BLaER1 treated with 17β-estradiol and CSF1 and Interleukin-3, amounts not matched to agents 10 nM and 100 nM (cell line): Measurements from ENCODE around the gene SORBS1.
A peak's percentile ranks its signal among the peaks of the same experiment; 100 is the strongest.
"Not testable (repeated sequence)": the region's sequence is repeated elsewhere in the genome, so short reads cannot be mapped to it uniquely, and the experiment has no call there.

Experiments
- H3K27ac ChIP-seq, 11 experiments: shearing (Covaris generic); formaldehyde crosslinking; 2 replicates each; pipeline ENCODE4 v1.8.1; 2022
- H3K27me3 ChIP-seq, 11 experiments: shearing (Covaris generic); formaldehyde crosslinking; 2 replicates each; pipeline ENCODE4 v1.8.1; 2022
- H3K36me3 ChIP-seq, 11 experiments: shearing (Covaris generic); formaldehyde crosslinking; 2 replicates each; pipeline ENCODE4 v1.8.1; 2022
- H3K4me1 ChIP-seq, 10 experiments: shearing (Covaris generic); formaldehyde crosslinking; 2 replicates each; pipeline ENCODE4 v1.8.1; 2022
- H3K4me2 ChIP-seq, 11 experiments: shearing (Covaris generic); formaldehyde crosslinking; 2 replicates each; pipeline ENCODE4 v1.8.1; 2022
- H3K4me3 ChIP-seq, 10 experiments: shearing (Covaris generic); formaldehyde crosslinking; 2 replicates each; pipeline ENCODE4 v1.8.1; 2022
- H3K9ac ChIP-seq, 11 experiments: shearing (Covaris generic); formaldehyde crosslinking; 2 replicates each; pipeline ENCODE4 v1.8.1; 2022
- H3K9me3 ChIP-seq, 11 experiments: shearing (Covaris generic); formaldehyde crosslinking; replicated peaks in 1 of 11; 2 replicates each; pipeline ENCODE4 v1.8.1; 2022
- H4K20me1 ChIP-seq, 11 experiments: shearing (Covaris generic); formaldehyde crosslinking; 2 replicates each; pipeline ENCODE4 v1.8.1; 2022
- Cebpa-rat ChIP-seq, 11 experiments: shearing (Covaris generic); IDR thresholded peaks; 2 replicates each; pipeline ENCODE4 v1.8.1; 2022

SORBS1 gene

DNA sequence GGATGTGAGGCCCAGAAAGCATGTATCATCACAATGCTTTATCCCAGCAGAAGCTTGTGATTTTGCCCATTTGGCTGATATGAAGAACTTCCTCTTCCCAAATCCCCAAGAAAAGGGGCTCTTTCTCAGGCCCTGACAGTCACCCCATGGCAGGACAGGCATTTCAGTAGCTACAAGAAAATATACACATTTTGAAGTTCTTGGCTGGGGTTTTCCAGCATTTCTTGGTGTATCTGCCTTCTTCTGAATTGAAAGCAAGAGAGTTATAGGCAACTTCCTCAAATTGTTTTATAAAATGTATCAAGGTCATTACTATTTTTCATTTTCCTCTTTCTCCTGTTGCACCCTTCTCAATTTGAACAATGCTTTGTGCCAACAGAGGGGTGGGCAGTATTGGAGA, 207.1 kb downstream of the SORBS1 start:
- Histone ChIP-seq H3K9ac (no peak overlapping the region; a peak in 1 of 22 replicates), H4K20me1 (peaks cover 0 to 18% (median 0%) of the 10 kb centered on the region in 11 experiments; a peak in 3 of 22 replicates), H3K27ac (no peak overlapping the region), H3K4me3 (no peak overlapping the region), H3K4me2 (peak overlapping the region in 1 of 11 experiments; percentile 40; a peak in 1 of 22 replicates), H3K27me3 (no peaks in the 10 kb centered on the region), H3K4me1 (peaks cover 0 to 10% (median 0%) of the 10 kb centered on the region in 10 experiments; a peak in 1 of 20 replicates), H3K36me3 (peaks cover 0 to 100% (median 83%) of the 10 kb centered on the region in 11 experiments; a peak in 15 of 22 replicates), H3K9me3 (no peaks in the 10 kb centered on the region)
- no peak for TF ChIP-seq Cebpa-rat (IDR thresholded peaks at IDR 0.05)

DNA sequence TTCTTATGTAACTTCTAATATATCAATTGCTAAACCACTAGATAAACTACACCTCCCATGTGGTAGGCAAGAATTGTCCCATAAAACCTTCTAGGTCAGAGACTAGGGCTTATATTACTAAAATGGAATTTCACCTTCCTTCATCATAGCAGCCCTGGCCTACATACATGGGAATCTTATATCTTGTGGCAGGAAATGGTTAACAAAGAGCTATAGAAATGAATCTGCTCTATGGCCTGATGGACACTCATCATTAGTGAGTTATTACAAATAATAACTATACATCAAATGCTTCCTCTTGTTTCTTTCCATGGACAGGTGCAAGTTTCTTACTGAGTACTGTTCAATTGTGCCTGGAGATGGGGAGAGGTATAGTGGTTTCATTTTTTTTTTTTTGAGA, 208.0 kb downstream of the SORBS1 start:
- Histone ChIP-seq H3K4me1 (peaks cover 0 to 10% (median 0%) of the 10 kb centered on the region in 10 experiments; a peak in 1 of 20 replicates), H3K4me3 (no peak overlapping the region), H4K20me1 (peaks cover 0 to 18% (median 0%) of the 10 kb centered on the region in 11 experiments; a peak in 3 of 22 replicates), H3K27ac (no peak overlapping the region), H3K27me3 (no peaks in the 10 kb centered on the region), H3K4me2 (no peak overlapping the region), H3K9ac (no peak overlapping the region), H3K36me3 (peaks cover 0 to 100% (median 82%) of the 10 kb centered on the region in 11 experiments; a peak in 15 of 22 replicates), H3K9me3 (no peaks in the 10 kb centered on the region)
- no peak for TF ChIP-seq Cebpa-rat (IDR thresholded peaks at IDR 0.05)

DNA sequence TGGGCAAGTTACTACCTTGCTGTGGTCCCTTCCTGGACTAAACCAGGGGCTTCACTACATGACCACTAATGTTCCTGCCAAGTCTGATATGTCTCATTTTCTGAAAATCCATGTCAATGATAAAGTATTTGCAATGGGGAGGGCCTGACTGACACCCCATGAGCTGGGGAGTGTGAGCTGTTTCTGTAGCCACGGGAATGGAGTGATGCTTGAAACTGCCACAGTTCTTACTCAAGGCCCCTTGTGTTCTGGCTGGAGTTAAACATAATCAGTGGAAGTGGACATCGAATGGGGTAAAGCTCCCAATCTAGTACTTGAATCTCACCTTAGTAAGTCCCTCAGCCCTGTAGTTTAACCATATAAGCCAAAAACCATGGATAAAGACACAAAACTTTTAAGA, 208.5 kb downstream of the SORBS1 start:
- no peak overlapping the region for H3K9ac ChIP-seq
- H3K4me2 ChIP-seq: no peak overlapping the region
- H3K4me1 ChIP-seq: peaks cover 0 to 10% (median 0%) of the 10 kb centered on the region in 10 experiments; a peak in 1 of 20 replicates
- H3K4me3 ChIP-seq: no peak overlapping the region
- H3K27me3 ChIP-seq: no peaks in the 10 kb centered on the region
- TF ChIP-seq Cebpa-rat (IDR thresholded peaks at IDR 0.05): no peak
- no peak overlapping the region for H3K27ac ChIP-seq
- H3K9me3 ChIP-seq: no peaks in the 10 kb centered on the region
- H3K36me3 ChIP-seq: peaks cover 0 to 100% (median 82%) of the 10 kb centered on the region in 11 experiments; a peak in 15 of 22 replicates
- H4K20me1 ChIP-seq: peaks cover 0 to 18% (median 0%) of the 10 kb centered on the region in 11 experiments; a peak in 3 of 22 replicates

DNA sequence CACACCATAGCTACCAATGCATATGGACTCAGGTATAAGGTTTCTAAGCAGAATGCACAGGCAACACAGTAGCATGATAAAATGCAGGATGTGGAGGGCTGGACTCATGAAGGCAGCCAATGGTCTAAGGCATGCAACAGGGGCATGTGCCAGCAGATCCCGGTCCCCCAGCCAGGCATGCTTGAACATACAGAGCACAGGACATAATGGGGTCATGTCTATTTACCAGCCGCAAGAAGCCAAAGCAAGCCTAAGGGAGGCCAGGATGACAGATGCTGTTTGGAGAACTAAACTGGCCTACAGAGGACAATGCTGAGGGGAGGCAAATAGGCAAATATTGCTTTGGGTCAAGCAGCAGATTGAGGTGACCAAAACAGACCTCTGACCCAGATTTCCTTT, 210.3 kb downstream of the SORBS1 start:
- H3K9ac ChIP-seq: no peak overlapping the region
- peaks cover 0 to 100% (median 76%) of the 10 kb centered on the region in 11 experiments; a peak in 15 of 22 replicates for H3K36me3 ChIP-seq
- peaks cover 0 to 10% (median 0%) of the 10 kb centered on the region in 10 experiments; a peak in 4 of 20 replicates for H3K4me1 ChIP-seq
- H3K27me3 ChIP-seq: no peaks in the 10 kb centered on the region
- no peak overlapping the region for H3K27ac ChIP-seq
- no peak overlapping the region for H3K4me3 ChIP-seq
- H3K9me3 ChIP-seq: no peaks in the 10 kb centered on the region
- no peak for TF ChIP-seq Cebpa-rat (IDR thresholded peaks at IDR 0.05)
- H3K4me2 ChIP-seq: no peak overlapping the region
- peaks cover 0 to 14% (median 0%) of the 10 kb centered on the region in 11 experiments; a peak in 3 of 22 replicates for H4K20me1 ChIP-seq

DNA sequence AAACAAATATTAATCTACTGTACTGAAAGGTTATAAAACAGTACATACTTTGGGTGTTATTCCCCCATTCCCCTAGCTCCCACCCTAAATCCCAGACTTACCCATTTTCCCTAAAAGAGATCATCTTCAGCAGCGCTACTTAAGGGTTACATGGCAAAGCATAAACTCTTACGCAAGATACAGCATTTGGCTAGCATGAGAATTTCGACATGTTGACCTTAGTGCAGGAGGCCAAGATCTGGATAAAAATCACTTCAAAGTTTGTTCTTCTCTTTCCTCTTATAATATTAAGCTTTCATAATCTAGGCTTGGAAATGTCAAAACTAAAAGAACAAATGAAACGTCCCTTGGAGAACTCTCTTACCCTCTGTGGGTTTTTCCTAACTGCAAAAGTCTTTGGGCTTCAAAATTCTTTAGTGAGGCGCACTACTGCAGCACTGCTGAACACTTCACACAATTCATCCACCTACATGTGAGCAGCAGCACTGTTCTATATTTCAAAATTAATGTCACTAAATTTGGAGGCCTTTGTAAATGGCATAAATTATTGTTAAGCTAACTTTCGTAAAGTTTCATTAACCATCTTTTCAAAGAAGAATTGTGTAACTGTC, 210.8 kb downstream of the SORBS1 start:
- no peak overlapping the region for H3K4me2 ChIP-seq
- H3K27ac ChIP-seq: no peak overlapping the region
- H3K36me3 ChIP-seq: peaks cover 0 to 100% (median 76%) of the 10 kb centered on the region in 11 experiments; a peak in 15 of 22 replicates
- H3K4me3 ChIP-seq: no peak overlapping the region
- peaks cover 0 to 14% (median 0%) of the 10 kb centered on the region in 11 experiments; a peak in 2 of 22 replicates for H4K20me1 ChIP-seq
- peak in 3 of 11 experiments; percentile 19 to 59 (median 31); a peak in 2 of 22 replicates for TF ChIP-seq Cebpa-rat (IDR thresholded peaks at IDR 0.05)
- peaks cover 0 to 10% (median 0%) of the 10 kb centered on the region in 10 experiments; a peak in 4 of 20 replicates for H3K4me1 ChIP-seq
- no peaks in the 10 kb centered on the region for H3K27me3 ChIP-seq
- no peak overlapping the region for H3K9ac ChIP-seq
- H3K9me3 ChIP-seq: no peaks in the 10 kb centered on the region

DNA sequence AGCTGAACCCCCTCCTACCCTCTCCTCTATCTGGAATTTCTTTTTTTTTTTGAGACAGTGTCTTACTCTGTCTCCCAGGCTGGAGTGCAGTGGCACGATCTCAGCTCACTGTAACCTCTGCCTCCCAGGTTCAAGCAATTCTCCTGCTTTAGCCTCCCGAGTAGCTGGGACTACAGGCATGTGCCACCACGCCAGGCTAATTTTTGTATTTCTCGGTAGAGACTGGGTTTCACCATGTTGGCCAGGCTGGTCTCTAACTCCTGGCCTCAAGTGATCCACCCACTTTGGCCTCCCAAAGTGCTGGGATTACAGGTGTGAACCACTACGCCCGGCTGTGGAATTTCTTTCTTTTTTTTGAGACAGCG, 213.8 kb downstream of the SORBS1 start:
- H3K4me1 ChIP-seq, H3K4me3 ChIP-seq, H3K9me3 ChIP-seq, H3K27ac ChIP-seq, H3K9ac ChIP-seq, H3K27me3 ChIP-seq, H3K4me2 ChIP-seq: not testable (repeated sequence)
- Histone ChIP-seq H4K20me1 (peaks cover 0 to 11% (median 0%) of the 10 kb centered on the region in 11 experiments; a peak in 2 of 22 replicates), H3K36me3 (peaks cover 0 to 100% (median 56%) of the 10 kb centered on the region in 11 experiments; a peak in 15 of 22 replicates)

DNA sequence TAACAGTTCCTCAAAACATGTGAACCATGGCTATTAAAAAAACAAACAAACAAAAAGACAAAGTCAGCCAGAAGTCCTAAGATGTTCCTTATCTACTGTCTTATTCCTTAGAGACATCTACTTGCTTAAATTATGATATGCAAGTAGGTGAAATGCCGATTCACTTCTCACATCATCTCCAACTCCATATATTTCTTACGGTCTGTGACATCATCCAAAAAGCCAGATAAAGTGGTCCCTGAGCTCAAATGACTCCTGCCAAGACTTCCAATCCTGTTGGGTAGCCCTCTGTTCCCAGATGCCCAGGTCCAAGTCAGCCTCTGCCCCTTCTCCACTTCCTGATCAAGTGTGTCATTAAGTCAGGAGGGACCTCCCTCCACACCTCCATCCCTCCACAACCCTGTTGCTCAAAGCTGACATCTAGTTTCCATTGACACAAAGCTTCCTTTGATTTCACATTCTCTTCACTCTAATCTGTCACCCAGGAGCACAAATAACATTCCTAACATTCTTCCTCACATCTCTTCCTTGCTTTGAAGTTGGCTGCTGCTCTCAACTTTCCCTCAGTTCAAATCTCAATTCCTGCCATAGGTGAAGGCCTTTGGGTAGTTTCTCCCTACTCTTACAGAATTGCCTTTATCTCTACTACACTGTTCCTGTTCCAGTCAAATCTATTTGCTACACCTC, 214.3 kb downstream of the SORBS1 start:
- peaks cover 0 to 10% (median 0%) of the 10 kb centered on the region in 11 experiments; a peak in 2 of 22 replicates for H4K20me1 ChIP-seq
- H3K4me2 ChIP-seq: no peak overlapping the region
- TF ChIP-seq Cebpa-rat (IDR thresholded peaks at IDR 0.05): no peak
- H3K9ac ChIP-seq: no peak overlapping the region
- H3K27me3 ChIP-seq: no peaks in the 10 kb centered on the region
- peaks cover 0 to 9% (median 0%) of the 10 kb centered on the region in 10 experiments; a peak in 3 of 20 replicates for H3K4me1 ChIP-seq
- no peak overlapping the region for H3K27ac ChIP-seq
- H3K9me3 ChIP-seq: no peaks in the 10 kb centered on the region
- peaks cover 0 to 100% (median 58%) of the 10 kb centered on the region in 11 experiments; a peak in 15 of 22 replicates for H3K36me3 ChIP-seq
- H3K4me3 ChIP-seq: no peak overlapping the region

DNA sequence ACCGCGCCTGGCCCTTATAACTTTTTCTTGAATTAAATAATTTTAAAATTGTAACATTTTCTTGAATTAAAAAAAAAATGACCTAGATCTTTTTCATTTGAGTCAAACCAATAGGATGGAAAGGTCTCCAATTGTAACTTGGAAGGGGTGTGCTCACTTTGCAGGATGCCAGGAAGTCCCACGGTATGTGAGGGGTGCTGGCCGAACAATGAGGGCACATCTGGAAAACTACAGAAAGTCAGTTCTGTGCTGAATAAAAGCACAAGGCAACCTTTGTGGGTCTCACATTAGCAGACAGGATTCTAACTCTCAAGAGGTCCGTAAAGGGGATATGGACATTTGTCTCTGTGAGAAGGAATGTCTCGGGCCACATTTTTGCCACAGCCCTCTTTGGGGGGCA, 217.6 kb downstream of the SORBS1 start:
- Histone ChIP-seq H3K27ac (no peak overlapping the region), H3K9ac (no peak overlapping the region), H3K9me3 (no peaks in the 10 kb centered on the region), H3K36me3 (peaks cover 0 to 100% (median 55%) of the 10 kb centered on the region in 11 experiments; a peak in 14 of 22 replicates), H4K20me1 (0 out of 22 replicates have a peak, but pooled peaks cover 0 to 10% (median 0%) of the 10 kb centered on the region in 11 experiments), H3K4me2 (no peak overlapping the region), H3K27me3 (no peaks in the 10 kb centered on the region), H3K4me1 (peaks cover 0 to 9% (median 0%) of the 10 kb centered on the region in 10 experiments; a peak in 3 of 20 replicates), H3K4me3 (no peak overlapping the region)
- TF ChIP-seq Cebpa-rat (IDR thresholded peaks at IDR 0.05): no peak

DNA sequence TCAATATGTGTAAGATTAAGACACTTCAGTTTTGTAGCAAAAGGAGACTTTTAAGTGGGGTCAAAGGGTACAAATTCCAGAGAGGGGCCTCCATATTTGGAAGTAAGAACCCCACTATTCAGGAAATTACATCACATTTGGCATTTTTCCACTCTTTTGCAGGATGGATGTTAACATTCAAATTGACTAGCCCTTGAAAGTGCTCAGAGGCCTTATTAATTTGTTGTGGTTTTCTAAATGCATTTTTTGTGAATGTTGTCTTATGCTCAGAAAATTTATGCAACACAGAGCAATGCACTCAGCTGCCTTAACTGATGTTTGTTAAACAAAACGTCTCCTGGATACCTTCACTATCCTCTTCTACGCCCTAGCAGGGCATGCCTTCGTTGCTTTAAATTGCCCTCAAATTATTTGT, 219.4 kb downstream of the SORBS1 start:
- Histone ChIP-seq H3K36me3 (peaks cover 0 to 100% (median 72%) of the 10 kb centered on the region in 11 experiments; a peak in 14 of 22 replicates), H3K4me1 (peaks cover 0 to 6% (median 0%) of the 10 kb centered on the region in 10 experiments; a peak in 3 of 20 replicates), H3K9me3 (no peaks in the 10 kb centered on the region), H3K9ac (no peak overlapping the region), H3K4me3 (no peak overlapping the region), H3K27me3 (no peaks in the 10 kb centered on the region), H4K20me1 (peaks cover 0 to 8% (median 0%) of the 10 kb centered on the region in 11 experiments; a peak in 2 of 22 replicates), H3K4me2 (no peak overlapping the region), H3K27ac (no peak overlapping the region)
- no peak for TF ChIP-seq Cebpa-rat (IDR thresholded peaks at IDR 0.05)
